Left hindlimb (tissue), 1 donor: ENCODE measurements around the gene MYO3A.
A peak's percentile ranks its signal among the peaks of the same experiment; 100 is the strongest.
"Not testable (repeated sequence)": the region's sequence is repeated elsewhere in the genome, so short reads cannot be mapped to it uniquely, and the experiment has no call there.

Source experiments
- DNase-seq: peaks from one replicate; pipeline ENCODE4 v3.0.0-alpha.2; 2018

Gene MYO3A

GRCh38 chr10:26093229-26093628, 159.2 kb downstream of the MYO3A start:
- no peak for DNase-seq

- no peak for DNase-seq
Observed at GRCh38 chr10:26095781-26096180, 161.8 kb downstream of the MYO3A start.

- DNase-seq, result not testable (repeated sequence)
Observed at GRCh38 chr10:26097549-26097948, 163.5 kb downstream of the MYO3A start.

- DNase-seq, result no peak
Observed at GRCh38 chr10:26112532-26112931, 178.5 kb downstream of the MYO3A start.

GRCh38 chr10:26138613-26139012, 204.6 kb downstream of the MYO3A start:
- no peak for DNase-seq

GRCh38 chr10:26156019-26156418, 222.0 kb downstream of the MYO3A start:
- DNase-seq, result no peak

- no peak for DNase-seq
Observed at GRCh38 chr10:26157734-26158133, 223.7 kb downstream of the MYO3A start.

GRCh38 chr10:26169466-26169865, 235.4 kb downstream of the MYO3A start:
- no peak for DNase-seq

GRCh38 chr10:26172131-26172530, 238.1 kb downstream of the MYO3A start:
- DNase-seq, result no peak

- no peak for DNase-seq
Observed at GRCh38 chr10:26173837-26174236, 239.8 kb downstream of the MYO3A start.

GRCh38 chr10:26177341-26177740, 243.3 kb downstream of the MYO3A start:
- DNase-seq, result no peak

- no peak for DNase-seq
Observed at GRCh38 chr10:26194275-26194674, 260.2 kb downstream of the MYO3A start.

- DNase-seq, result no peak
Observed at GRCh38 chr10:26197248-26197647, 263.2 kb downstream of the MYO3A start.

GRCh38 chr10:26198119-26198518, 264.1 kb downstream of the MYO3A start:
- no peak for DNase-seq

- DNase-seq, result no peak
Observed at GRCh38 chr10:26199841-26200240, 265.8 kb downstream of the MYO3A start.

- no peak for DNase-seq
Observed at GRCh38 chr10:26205223-26205622, 271.2 kb downstream of the MYO3A start.

- DNase-seq, result no peak
Observed at GRCh38 chr10:26211781-26212444, 277.9 kb downstream of the MYO3A start.

- DNase-seq, result no peak
Observed at GRCh38 chr10:26212511-26212910, 278.5 kb downstream of the MYO3A start.

GRCh38 chr10:26213157-26213800, 279.2 kb downstream of the MYO3A start:
- no peak for DNase-seq

GRCh38 chr10:26214004-26214403, 280.0 kb downstream of the MYO3A start:
- DNase-seq, result no peak

- no peak for DNase-seq
Observed at GRCh38 chr10:26214551-26215395, 280.7 kb downstream of the MYO3A start.

- no peak for DNase-seq
Observed at GRCh38 chr10:26215396-26215934, 281.4 kb downstream of the MYO3A start.

- peak; percentile 77 for DNase-seq
Observed at GRCh38 chr10:26215935-26216584, 282.0 kb downstream of the MYO3A start.
